Stimulated activated CD8-positive, alpha-beta memory T cell treated with anti-CD3 and anti-CD28 coated beads, Interleukin-2, amount 100 ng/mL, for 1 hour (primary cell): ENCODE data around the gene AGAP1.

ENCODE experiments used
- DNase-seq, 2 donors: peaks; one replicate each; pipeline ENCODE4 v3.0.0-alpha.2; 2020; ENCODE audit warnings: low read depth in 2 of 2

The AGAP1 gene

DNA sequence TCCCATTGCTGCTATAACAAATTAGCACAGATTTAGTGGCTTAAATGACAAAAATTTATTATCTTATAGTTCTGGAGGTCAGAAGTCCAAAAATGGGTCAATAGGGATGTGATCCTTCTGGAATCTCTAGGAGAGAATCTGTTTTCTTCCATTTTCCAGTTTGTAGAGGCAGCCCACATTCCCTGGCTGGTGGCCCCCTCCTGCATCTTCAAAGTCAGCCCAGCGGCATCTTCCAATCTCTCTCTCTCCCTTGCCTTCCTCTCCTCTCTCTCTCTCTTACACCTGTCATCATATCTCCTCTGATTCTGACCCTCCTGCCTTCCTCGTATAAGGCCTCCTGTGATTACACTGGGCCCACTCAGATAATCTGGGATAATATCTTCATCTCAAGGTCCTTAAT lies 3.9 kb upstream of the AGAP1 start:
- no peak for DNase-seq

DNA sequence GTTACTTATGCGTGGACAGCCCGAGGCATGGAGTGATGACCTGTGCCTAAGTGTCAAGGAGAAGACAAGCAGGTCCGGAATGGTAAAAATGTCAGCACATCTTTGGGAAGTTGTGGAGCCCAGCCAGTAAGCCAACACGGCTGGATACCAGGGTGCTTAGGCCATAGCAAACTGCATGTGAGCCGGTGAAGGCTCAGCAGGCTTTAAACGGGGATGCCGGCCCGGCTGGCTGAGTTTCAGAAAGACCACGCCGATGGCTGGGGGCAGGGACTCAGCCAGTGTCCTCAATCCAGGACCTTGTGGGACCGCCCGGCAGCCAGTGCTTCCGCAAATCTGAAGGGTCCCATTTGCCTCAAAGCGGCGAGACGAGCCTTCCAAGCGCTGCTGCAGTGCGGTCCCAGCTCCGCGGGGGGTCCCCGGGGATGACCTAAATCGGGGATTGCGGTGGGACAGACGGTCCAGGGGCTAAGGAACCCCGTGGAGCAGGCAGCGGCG lies 946 bp upstream of the AGAP1 start:
- DNase-seq: no peak

DNA sequence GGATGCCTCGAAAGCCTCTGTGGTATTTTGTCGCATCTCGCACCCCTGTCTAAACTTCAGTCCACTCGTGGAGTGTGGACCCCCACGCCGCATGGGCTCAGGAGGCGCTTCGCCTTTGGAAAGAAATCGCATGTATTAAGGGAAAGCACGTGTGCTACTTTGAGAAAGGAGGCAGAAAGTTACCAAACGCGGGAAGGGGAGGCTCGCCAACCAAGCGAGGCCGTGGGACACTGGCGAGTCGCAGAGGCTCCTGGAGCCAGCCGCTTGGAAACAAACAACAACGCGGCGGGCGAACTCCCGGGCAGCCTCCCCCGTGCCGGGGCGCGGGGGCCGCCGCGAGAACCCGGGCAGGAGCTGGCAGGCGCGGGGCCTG lies 455 bp upstream of the AGAP1 start:
- no peak for DNase-seq

DNA sequence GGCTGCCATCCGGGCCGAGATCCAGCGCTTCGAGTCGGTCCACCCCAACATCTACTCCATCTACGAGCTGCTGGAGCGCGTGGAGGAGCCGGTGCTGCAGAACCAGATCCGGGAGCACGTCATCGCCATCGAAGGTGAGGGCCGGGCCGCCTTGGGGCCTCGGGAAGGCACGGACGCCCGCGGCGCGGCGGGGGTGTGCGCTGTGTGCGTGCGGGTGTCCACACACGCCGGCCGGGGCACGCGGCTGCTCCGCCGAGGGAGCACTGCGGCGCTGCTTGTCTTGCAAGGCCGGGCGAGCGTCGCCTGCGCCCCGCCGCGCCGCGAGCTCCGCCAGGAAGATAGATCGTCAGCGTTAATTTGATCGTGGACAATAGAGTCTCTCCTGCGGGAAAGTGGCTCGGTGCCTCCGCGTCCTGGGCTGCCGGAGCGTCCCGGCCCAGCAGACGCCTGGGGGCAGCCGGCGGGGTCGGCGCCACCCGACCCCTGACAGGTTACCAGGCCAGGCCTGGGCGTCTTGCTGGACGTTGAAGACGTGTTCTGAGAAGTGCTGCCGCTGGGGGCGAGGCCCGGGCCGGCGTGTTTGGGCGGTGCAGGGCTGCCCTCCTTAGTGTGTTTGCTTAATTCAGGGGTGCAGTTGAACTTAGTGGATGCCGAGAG lies 1.0 kb downstream of the AGAP1 start:
- DNase-seq: no peak

DNA sequence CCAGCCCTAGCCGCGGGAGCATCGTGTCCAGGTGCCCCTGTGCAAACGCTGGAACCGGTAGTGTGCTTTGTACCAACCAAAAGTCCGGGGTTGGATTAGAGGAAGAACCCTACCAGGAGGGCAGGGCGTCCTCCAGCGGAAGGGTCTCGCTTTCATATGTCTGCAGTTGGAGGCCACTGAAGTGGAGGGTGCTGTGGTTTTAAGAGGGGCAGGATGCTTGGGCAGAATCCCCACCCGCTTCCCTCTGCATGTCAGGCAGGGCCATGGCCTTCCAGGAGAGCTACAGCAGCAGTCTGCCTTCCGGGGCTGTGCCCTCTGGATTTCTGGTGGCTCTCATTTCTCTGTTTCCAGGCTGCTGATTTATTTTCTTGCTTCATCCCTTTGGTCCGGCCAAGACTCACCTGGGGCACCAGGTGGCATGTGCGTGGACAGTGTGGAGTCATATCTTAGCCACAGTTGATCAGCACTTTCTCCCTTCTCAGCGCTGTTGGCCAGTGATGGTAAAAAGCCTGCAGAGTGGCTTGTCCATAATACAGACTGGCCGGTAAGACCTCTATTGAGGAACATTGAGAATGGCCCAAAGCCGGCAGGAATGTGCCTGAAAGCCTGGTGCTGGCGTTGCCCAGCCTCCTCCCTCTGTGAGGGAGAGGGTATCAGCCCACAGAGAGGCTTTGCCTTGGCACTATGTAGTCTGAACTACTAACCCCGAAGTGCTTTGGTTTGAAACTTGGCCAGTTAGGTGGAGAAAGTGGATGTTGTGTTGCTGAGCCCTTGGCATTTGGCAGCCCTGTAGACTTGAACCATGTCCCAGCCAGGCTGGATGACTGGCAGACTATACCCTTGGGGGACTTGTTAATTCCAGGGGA lies 1.8 kb downstream of the AGAP1 start:
- no peak for DNase-seq

DNA sequence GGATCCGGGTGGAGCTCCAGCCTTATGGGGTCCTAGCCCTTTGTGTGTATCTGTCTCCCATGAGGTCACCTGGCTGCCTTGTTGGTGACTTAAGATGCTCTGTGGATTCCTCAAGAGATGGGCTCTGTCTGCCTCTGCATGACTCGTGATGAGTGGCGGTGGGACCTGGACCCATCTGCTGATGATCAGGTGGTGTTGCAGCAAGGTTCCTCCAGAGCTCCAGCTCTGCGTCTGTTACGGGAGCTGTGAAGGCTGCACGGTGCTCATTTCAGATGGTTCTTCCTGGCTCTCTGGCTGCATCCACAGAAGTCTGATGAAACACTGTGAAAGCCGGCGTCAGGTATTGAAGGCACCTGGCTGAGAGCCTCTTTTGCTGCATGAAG lies 2.4 kb downstream of the AGAP1 start:
- DNase-seq: no peak

DNA sequence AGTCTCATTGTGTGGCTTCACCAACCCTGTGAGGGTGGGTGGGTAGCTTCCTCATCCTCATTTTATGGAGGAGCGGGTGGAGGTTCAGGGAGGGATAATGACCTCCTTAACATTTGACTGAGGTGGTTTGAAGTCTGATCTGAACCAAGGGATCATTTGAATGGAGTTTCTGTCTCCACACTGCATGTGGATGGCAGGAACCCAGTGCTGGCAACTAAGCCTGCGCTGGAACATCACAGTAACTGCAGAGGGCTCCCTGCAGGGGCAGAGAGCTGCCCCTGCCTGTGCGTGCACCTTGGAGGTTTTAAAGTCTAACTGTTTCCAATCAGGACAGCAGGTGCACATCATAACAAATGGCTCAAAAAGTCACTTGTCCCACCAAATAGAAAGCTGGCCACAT lies 3.3 kb downstream of the AGAP1 start:
- no peak for DNase-seq

DNA sequence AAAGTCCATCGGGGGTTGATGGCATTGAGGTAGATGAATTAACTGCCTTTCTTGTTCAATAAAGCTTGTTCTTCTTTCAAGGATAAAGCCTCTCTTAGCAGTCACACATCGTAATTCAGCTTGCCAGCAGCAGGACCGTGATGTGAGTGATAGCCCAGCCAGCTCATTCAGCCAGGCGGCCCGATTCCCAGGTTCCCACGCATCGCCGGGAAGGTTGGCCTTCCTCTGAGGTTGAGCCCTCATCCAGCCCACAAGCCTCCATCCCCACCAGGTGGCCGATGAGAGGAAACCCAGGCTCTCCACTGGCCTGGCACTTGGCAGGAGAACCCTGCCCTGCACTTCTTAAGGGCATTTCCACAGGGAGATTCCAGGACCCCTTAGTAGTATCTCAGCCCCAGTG lies 4.7 kb downstream of the AGAP1 start:
- DNase-seq: no peak

DNA sequence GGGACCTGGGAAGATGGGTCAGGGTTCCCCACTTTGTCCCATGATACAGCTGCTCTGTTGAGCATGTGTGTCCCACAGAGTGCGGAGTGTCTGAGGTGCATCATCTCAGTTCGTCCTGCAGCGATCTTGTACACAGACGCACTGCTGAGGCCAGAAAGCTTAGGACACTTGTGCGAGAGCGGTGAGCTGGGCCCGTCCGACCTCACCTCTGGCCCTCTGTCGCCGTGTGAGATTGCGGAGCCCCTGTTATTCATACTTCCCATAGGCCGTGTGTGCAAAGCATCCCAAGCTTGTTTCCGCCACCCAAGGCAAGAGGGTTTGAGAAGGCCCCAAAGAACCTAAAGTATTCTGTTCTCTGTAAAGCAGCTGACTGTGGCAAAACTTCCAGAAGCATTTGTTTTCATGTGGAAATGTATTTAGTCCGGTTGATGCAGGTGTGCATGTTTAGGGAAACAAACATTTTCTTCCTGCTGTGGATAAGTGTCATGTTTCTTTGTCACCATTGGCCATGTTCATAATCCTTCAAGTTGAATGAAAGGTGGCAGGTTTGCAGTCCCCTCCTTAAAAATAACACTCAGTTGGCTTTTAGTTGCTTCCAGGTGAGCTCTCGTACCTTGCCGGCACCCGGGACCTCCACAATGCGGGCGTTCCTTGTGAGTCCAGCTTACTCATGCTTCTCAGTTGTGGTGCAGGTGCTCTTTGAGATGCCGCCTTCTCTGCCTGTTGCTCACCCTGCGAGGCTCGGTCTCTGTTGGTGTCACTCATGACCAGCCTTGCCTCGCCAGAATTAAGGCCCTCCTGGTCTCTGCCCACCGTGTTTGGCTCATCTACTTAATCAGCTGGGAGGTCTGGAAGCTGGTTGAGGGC lies 5.3 kb downstream of the AGAP1 start:
- no peak for DNase-seq

DNA sequence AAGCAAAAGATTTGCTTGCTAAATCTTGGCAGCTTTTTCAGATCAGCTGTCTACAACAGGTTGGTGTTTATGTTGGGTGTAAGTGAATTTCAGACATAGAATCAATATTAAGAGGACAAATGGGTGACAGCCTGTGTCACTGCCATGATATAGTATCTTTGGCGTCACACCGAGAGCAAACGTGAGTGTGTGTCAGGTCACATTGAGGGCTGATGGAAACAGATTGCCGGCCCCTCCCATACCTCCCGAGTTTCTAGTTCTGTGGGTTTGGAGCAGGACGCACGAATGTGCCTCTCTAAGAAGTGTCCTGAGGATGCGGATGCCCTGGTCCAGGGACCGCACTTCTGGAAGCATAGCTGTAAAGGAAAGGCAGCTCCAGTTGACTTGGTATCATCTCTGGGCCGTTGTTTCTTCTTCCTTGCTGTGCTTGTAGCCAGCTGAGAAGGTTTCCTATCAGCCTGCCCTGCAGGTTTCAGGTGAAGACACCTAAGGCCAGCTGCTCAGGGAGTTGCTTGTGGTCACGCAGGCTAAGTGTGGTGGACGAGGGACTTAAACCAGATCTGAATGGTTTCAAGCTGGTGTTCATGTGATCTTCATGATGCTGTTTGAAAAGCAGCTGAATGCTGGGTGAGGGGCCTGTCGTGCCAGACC lies 6.4 kb downstream of the AGAP1 start:
- DNase-seq: no peak

DNA sequence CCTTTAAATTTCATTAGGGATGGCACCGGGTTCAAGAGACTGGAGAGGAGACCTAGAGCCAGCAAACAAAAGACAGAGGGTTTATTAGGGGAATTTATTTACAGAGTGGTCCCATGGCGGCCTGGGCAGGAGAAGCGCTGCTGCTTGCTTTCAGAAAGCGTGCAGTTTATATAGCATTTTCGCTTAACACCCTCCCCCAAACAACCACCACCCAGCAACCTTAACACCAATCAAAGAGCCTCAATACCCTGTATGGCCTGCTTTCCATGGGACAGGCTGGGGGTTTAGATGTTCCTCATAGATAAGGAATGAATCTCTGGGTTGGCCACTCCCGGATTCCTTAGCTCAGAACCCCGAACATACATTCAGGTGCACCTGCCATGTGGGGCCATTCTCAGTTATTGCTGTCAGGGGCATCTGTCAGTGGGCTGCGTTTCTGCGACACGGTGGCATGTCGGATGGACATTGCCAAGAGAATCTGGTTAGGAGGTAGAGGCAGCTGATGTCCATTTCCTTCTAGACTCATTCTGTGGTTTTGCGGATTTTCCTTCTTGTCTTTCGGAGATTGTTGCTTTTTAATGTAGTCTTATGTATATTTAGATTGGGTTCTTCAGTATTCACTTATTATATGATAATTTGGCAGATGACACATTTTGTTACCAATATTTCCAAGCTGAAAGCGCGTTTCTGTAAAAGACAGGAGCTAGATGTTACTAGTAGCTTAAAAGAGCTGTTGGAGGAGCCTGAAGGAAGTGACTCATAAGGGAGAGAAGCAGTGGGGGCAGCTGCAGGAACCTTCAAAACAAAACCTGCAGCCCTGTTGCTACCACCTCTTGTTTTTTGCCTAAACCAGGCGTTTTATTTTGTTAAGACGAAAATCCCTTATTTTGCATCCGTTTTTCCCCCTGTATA lies 7.2 kb downstream of the AGAP1 start:
- no peak for DNase-seq

DNA sequence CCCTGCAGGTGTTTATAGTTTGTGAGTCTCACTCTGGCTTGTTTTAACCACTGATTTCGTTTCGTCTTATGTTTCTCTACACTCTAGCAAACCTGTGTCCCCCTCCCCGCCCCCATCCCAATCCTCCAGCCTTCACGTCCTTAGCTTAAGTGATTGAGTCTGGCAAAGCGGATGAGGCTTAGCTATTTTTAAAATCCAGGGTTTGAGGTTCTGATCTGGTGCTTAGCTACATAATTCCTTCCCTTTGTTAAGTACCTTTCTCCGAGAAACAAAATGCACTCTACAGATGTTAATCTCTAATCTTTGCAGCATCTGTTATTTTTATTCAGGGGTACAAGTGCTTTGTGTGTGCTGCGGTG lies 7.8 kb downstream of the AGAP1 start:
- DNase-seq: no peak

DNA sequence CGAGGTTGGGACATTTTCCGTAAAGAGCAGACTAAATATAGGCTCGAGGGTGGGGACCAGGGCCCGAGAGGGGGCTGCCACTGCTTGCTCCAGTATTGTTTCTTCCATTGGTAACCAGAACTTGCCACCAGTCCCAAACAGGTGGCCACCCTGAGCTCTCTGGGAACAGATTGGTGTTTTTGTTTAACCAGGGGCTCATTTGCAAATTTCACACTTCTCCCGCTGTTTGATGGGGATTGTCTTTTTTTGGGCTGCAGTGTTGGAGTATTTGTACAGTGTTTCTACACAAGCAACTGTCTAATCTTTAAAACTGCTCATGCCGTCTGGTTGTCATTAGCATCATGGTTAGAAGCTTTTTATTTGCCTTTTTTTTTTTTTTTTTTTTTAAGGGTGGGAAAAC lies 8.5 kb downstream of the AGAP1 start:
- no peak for DNase-seq

DNA sequence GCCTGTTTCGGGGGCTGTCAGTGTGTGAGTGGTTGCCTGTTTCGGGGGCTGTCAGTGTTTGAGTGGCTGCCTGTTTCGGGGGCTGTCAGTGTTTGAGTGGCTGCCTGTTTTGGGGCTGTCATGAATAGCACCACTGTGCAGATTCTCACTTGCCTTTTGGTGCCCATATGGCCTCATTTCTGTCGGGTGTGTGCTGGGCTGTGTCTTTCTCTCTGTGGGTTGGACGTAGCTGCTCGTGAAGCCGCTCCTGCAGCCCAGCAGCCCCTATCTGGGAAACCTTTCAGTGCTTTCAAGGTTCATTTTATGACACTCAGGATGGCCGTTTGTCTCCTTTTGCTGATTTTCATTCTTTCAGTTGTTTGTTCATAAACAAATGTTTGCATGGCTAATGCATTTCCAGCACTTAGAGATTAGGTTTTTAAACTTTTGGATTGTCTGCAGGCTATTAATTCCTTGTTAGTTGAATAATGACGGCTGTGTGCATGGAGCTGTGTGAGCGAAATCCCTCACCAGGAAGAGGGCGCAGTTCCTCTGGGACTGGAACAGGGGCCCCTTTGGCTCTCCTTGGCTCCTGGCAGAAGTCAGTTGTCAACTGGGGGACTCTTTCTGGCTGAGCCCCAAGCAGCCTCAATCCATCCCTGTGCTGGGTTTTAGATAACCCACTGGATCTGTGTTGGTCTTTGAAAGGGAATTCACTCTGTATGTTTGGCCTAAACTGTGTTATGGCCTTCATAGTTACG lies 10.8 kb downstream of the AGAP1 start:
- DNase-seq: no peak

DNA sequence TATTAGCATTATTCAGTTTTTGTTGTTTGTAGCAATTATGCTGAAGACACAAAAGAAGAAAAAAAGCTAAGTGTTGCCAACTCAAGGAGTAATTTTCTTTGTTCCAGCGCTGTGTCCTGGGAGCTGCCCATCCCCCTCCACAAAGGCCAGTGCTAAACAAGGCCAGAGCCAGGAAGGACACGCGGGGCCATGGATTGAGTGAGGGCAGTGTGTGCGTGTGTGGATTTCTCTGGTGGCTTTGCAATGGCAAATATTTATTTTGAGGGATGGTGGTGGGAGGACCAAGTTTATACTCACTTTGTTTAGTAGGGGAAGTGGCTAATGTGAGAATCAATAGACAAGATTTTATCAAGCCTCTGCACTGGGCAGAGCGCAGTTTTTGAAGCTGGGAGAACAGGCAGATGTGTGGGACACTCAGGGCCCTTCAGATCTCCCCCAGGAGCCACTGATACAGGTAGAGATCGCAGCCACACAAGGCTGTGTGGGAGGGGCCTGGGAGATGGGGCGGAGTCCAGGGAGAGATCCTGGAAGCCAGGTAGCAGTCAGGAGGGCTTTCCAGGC lies 11.4 kb downstream of the AGAP1 start:
- no peak for DNase-seq

DNA sequence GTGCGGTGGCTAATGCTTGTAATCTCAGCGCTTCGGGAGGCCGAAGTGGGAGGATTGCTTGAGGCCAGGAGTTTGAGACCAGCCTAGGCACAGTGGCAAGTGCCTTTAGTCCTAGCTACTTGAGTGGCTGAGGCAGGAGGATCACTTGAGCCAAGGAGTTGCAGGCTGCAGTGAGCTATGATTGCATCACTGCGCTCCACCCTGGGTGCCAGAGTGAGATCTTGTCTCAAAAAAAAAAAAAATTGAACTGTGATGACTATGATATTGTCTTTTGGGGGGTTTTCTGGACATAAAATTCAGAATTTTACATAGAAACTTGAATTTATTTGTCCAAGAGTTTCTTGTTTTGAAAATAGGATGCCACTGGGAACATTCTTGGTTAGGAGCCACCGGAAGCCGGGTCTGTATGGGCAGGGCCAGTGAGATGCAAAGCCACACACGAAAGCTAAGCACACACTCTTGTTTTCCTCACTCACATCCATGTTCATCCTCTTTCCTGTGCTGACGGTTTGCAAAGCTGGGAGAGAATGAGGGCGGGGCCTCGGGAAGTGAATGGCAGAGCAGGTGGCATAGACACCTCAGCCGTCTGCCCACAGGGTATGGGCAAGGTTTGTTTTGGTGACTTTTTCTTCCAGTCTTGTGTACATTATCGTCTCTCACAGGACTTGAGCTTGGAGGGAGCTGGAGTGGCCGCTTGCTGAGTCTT lies 12.6 kb downstream of the AGAP1 start:
- no peak for DNase-seq

DNA sequence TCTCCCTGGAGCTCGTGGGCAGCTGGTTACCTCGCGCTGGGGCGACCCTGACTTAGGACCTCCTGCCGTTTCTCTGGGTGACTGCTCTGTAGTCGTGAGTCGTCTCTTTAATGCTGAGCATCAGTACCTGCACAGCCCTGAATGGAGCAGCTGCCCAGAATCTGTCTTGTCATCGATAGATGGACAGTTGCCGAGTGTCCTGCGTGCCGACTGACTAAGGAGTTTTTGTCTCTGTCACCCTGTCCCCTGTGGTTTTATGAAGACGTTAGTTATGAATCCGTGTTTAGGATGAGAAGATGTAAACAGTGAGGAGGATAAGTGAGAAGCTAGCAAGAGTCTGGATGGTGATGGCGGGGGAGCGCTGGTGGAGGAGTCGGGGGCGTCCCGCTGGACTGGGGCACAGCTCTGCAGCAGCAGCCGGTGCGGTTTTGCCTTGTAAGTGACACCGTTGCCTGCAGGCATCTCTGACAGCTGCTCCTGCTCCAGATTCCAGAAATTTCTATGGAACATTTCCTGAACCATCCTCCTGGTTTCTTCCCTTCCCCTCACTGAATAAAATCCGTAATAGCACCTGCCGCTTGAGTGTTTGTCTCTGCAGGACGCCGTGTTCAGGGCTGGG lies 13.3 kb downstream of the AGAP1 start:
- DNase-seq: no peak

DNA sequence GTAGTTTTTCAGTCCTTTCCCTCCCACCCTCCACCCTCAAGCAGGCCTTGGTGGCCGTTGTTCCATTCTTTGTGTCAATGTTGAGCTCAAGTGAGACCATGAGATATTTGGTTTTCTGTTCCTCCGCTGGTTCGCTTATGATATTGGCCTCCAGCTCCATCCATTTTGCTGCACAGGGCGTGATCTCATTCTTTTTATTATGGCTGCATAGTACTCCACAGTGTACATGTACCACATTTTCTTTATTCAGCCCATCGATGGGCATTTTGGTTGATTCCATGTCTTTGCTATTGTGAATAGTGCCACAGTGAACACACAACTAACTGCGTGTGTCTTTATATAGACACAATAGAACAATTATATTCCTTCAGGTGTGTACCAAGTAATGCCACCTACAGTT lies 14.1 kb downstream of the AGAP1 start:
- no peak for DNase-seq
